Suprapubic skin (tissue), 4 donors: ENCODE results near the gene LMF1. TPM values are rescaled to one million over a fixed set of nuclear protein-coding genes. Genes with fewer than 3 reads are reported as not detected.

ENCODE experiments used
- DNase-seq, 2 donors: peaks; one replicate each; pipeline ENCODE4 v3.0.0-alpha.2; 2019; ENCODE audit warnings: low spot score in 2 of 2
- H3K27ac ChIP-seq: fragments of 200-600 bp; sonication (generic); one replicate; pipeline ENCODE4 v1.5.1; 2019
- H3K27me3 ChIP-seq: fragments of 200-600 bp; sonication (generic); one replicate; pipeline ENCODE4 v1.5.1; 2019
- H3K36me3 ChIP-seq: fragments of 200-600 bp; sonication (generic); one replicate; pipeline ENCODE4 v1.5.1; 2019
- H3K4me1 ChIP-seq: fragments of 200-600 bp; sonication (generic); one replicate; pipeline ENCODE4 v1.5.1; 2019
- H3K4me3 ChIP-seq: fragments of 200-600 bp; sonication (generic); one replicate; pipeline ENCODE4 v1.5.1; 2019; ENCODE audit warnings: mild to moderate bottlenecking
- H3K9me3 ChIP-seq: fragments of 200-600 bp; sonication (generic); one replicate; pipeline ENCODE4 v1.5.1; 2019
- CTCF ChIP-seq, 2 donors: fragments of 200-600 bp in 1 of 2; fragments of 450-650 bp in 1 of 2; sonication (generic) in 1 of 2; IDR thresholded peaks; one replicate each; pipeline ENCODE4 v1.5.1; 2016 to 2019; ENCODE audit warnings: antibody characterized with exemption in 2 of 2, mild to moderate bottlenecking in 1 of 2, moderate library complexity in 1 of 2
- EP300 ChIP-seq: sonication (generic); formaldehyde crosslinking; IDR thresholded peaks from one replicate; pipeline ENCODE4 v1.6.1; 2017; ENCODE audit warnings: antibody characterized with exemption
- POLR2A ChIP-seq, 2 donors: fragments of 450-650 bp; IDR thresholded peaks; one replicate each; pipeline ENCODE4 v1.6.1; 2017; ENCODE audit warnings: antibody characterized with exemption in 2 of 2, mild to moderate bottlenecking in 2 of 2, moderate library complexity in 2 of 2
- POLR2AphosphoS5 ChIP-seq, 3 donors: sonication (generic); formaldehyde crosslinking; IDR thresholded peaks; one replicate each; pipeline ENCODE4 v1.6.1; 2017; ENCODE audit warnings: antibody characterized with exemption in 3 of 3
- WGBS: methylation state at CpG from one replicate; pipeline ENCODE4 v1.1.5; 2018; 5-methylcytosine and 5-hydroxymethylcytosine counted together
- total RNA-seq, 4 donors: library from RNA; depleted of rRNA; stranded (reverse); fragments of >200 nt; gene quantifications; one replicate each; pipeline ENCODE4 v1.1.0, GENCODE V29; 2016

LMF1 gene
- total RNA-seq, 4 donors from 2014 or later, result 32.1 to 117 (median 38.0) TPM

- Histone ChIP-seq H3K27ac (no peak overlapping the region), H3K36me3 (peaks cover 49% of the 10 kb centered on the region), H3K4me1 (no peaks in the 10 kb centered on the region), H3K27me3 (no peaks in the 10 kb centered on the region), H3K4me3 (no peak overlapping the region), H3K9me3 (no peaks in the 10 kb centered on the region)
- DNase-seq, result no peak
- 95% methylated on average over 22 of the region's 22 CpGs for WGBS
- no peak for TF ChIP-seq POLR2AphosphoS5 (IDR thresholded peaks at IDR 0.05)
- TF ChIP-seq EP300, result no peak
- TF ChIP-seq CTCF (IDR thresholded peaks at IDR 0.05), result no peak
- no peak for TF ChIP-seq POLR2A (IDR thresholded peaks at IDR 0.05)
Measured at GRCh38 chr16:876041-876335, 94.8 kb downstream of the LMF1 start.

- no peak overlapping the region for H3K4me3 ChIP-seq
- 94% methylated on average over 12 of the region's 30 CpGs for WGBS
Measured at GRCh38 chr16:875182-876040, 95.4 kb downstream of the LMF1 start.

GRCh38 chr16:874366-875181 is 96.2 kb downstream of the LMF1 start:
- H3K9me3 ChIP-seq, result no peaks in the 10 kb centered on the region
- H3K27ac ChIP-seq, result no peak overlapping the region
- peaks cover 58% of the 10 kb centered on the region for H3K36me3 ChIP-seq
- H3K4me3 ChIP-seq, result no peak overlapping the region
- no peak for DNase-seq
- no peak for TF ChIP-seq POLR2A (IDR thresholded peaks at IDR 0.05)
- TF ChIP-seq EP300, result no peak
- TF ChIP-seq CTCF (IDR thresholded peaks at IDR 0.05), result no peak
- no peak for TF ChIP-seq POLR2AphosphoS5 (IDR thresholded peaks at IDR 0.05)
- WGBS, result 90% methylated on average over 37 of the region's 48 CpGs
- no peaks in the 10 kb centered on the region for H3K27me3 ChIP-seq
- H3K4me1 ChIP-seq, result no peaks in the 10 kb centered on the region

More at GRCh38 chr16:875182-876040, 95.4 kb downstream of the LMF1 start:
- no peak for TF ChIP-seq POLR2AphosphoS5 (IDR thresholded peaks at IDR 0.05)
- no peak for TF ChIP-seq CTCF (IDR thresholded peaks at IDR 0.05)
- no peak for TF ChIP-seq EP300
- TF ChIP-seq POLR2A (IDR thresholded peaks at IDR 0.05), result no peak
- DNase-seq, result no peak
- Histone ChIP-seq H3K4me1 (no peaks in the 10 kb centered on the region), H3K36me3 (peaks cover 52% of the 10 kb centered on the region), H3K27ac (no peak overlapping the region), H3K9me3 (no peaks in the 10 kb centered on the region), H3K27me3 (no peaks in the 10 kb centered on the region)

- Histone ChIP-seq H3K9me3 (no peaks in the 10 kb centered on the region), H3K27me3 (no peaks in the 10 kb centered on the region), H3K36me3 (peaks cover 63% of the 10 kb centered on the region), H3K4me1 (no peaks in the 10 kb centered on the region), H3K4me3 (no peak overlapping the region), H3K27ac (no peak overlapping the region)
- TF ChIP-seq POLR2A (IDR thresholded peaks at IDR 0.05) (no peak), CTCF (IDR thresholded peaks at IDR 0.05) (no peak), EP300 (no peak), POLR2AphosphoS5 (IDR thresholded peaks at IDR 0.05) (no peak)
- WGBS, result 84% methylated on average over 14 of the region's 22 CpGs
- no peak for DNase-seq
Measured at GRCh38 chr16:873889-874288, 96.9 kb downstream of the LMF1 start.

- 86% methylated on average over 29 of the region's 29 CpGs for WGBS
- TF ChIP-seq EP300 (no peak), CTCF (IDR thresholded peaks at IDR 0.05) (no peak), POLR2AphosphoS5 (IDR thresholded peaks at IDR 0.05) (no peak), POLR2A (IDR thresholded peaks at IDR 0.05) (no peak)
- Histone ChIP-seq H3K4me3 (no peak overlapping the region), H3K4me1 (no peaks in the 10 kb centered on the region), H3K27ac (no peak overlapping the region), H3K36me3 (peaks cover 70% of the 10 kb centered on the region), H3K27me3 (no peaks in the 10 kb centered on the region), H3K9me3 (no peaks in the 10 kb centered on the region)
- DNase-seq, result no peak
Measured at GRCh38 chr16:873243-873661, 97.5 kb downstream of the LMF1 start.
